ENCODE results near the gene PPT1. TPM values are rescaled to one million over a fixed set of nuclear protein-coding genes. Genes with fewer than 3 reads are reported as not detected.

Gene PPT1
- 149 and 152 TPM in 2 replicates for total RNA-seq (2014; rRNA removed; shearing (Covaris generic))
- polyA plus RNA-seq (2014; cell fraction: nucleus; rRNA removed): 126 and 141 TPM in 2 replicates

DNA sequence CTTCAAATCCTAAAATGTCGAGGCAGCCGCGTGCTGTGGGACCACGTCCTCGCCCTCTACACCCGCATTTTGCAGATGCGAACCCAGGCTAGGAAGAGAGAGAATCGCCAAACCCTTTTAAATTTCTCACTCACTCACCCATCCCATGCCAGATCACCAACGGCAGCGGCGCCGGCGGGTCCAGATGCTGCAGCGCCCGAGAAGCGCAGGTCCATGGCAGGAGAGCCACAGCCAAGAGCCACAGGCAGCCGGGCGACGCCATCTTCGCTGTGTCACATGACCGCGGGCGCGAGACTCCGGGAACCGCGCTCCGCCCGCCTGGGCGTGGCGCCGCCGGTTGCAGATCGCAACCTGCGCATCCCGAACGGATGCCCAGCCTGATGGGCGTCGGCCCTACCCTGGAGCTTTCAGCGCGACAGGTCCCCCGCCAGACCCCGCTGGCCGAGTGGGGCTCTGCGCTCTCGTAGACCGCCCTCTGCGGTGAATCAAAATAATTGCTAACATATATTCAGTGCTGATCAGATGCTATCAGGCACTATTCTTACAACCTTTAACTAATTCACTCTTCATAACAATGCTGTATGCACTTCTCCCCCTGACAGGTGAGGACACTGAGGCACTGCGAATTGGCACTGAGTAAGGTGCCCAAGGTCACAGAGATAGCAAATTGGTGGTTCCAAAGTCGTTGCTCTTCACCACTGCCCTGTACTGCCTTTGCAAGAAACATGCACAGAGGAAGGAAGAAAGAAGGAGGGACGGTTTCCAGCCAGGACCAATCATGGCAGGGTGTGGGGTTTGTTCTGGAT is at the start of gene PPT1:
Gene PPT1 (minus strand): TSS at position 276 of the 806 bp plus-strand sequence. CDS start 14 bp downstream, at position 262.
- DNase-seq (ENCODE audit: extremely low read depth, low read depth): peak; percentile 54

DNA sequence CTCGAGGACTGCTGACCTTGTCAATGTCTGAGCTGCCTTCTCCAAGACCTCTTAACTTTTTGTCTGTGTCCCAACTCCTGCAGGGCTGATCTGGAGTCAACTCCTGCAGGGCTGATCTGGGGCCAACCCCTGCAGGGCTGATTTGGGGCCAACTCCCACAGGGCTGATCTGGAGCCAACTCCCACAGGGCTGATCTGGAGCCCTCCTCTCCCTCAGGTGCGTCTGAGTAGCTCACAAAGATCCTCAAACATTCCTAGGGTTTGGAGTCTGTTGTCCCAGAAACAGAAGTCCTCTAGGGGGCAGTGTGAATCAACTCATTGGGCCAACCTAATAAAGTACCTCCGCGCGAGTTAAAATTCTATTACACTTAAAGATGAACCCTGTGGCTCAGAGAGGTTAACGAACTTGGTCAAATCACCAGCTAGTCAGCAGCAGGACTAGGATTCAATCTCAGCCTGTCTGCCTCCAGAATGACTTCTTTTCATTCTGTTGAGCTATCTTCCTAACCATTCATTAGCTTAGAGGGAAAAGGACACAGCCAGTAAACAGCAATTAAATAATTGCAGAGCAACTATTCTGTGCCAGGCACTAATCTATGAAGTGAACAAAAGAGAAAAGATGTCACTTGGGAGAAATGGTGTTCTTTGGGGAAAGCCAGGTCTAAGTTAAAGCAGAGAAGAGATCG is 47.0 kb upstream of the PPT1 start:
- peak; percentile 69 for DNase-seq (ENCODE audit: extremely low read depth, low read depth)

DNA sequence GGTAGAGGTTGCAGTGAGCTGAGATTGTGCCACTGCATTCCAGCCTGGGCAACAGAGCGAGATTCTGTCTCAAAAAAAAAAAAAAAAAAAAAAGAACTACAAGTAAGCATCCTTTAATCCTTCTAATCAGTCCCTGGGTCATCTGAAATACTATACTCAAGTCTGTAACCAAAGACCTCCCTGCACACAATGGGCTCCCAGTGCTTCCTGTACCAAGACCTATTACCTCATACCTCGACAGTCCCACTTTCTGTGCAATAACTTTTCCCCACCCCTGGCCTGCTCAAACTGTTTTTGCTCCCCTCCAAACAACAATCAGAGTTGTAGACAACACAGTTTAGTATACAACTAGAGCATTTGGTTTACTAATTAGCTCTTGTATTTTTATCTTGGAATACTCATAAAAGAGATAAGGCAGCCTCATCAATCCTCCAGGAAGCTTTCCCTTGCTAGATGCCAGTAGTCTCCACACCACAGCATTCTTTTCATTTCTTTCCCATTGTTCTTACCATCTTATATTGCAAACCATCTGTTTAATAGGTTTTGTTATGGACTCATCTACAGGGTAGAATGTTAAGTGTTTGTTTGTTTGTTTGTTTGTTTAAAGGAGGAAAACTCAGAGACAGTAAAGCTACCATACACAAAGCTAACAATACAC is 45.0 kb upstream of the PPT1 start:
- no peak for DNase-seq (ENCODE audit: extremely low read depth, low read depth)

DNA sequence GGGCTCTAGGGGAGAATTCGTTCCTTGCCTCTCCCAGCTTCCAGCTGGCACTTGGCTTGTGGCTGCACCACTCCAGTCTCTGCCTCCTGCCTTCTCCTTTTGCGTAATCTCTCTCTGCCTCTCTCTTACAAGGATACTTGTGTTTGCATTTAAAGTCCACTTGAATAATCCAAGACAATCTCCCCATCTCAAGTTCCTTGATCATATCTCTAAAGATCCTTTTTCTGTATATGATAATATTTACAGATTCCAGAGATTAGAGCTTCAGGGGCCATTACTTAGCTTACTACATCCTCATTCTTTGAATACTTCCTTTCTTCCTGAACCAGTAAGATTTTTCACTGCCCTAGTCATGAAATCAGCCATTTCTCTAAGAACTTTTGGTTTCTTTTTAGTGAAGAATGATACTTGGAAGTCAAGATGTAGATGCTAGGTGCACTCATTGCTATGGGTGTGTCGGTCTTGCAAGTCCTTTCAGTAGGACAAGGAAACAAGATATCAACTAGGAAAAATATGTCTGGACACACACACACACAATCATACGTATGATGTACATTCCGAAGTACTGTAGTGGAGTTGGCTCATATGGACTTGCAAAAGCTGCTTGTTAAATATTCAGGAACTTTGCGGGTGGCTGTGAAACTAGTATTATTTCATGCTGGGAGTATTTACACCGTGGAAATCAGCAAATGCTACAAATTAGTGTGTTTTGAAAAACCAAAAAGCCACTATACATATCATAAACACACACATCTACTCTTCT is 43.3 kb upstream of the PPT1 start:
- DNase-seq (ENCODE audit: extremely low read depth, low read depth): no peak

DNA sequence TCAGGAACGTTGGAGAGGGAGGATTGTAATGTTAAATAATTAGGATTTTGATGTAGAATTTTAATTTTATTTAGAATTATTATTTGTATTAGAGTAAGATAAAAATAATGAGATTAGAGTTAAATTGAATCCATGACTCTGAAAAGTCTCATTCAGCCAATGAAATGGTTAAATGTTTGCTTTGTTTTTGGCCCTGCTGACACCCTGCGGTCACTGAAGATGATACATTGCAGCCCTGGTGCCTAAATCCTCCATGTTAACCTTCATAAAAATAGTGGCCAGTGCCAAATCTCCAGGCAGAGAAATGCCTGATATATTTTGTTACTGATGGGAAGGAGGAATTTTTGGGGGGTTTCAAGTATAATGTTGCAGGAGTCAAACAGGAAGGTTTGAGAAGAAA is 36.8 kb upstream of the PPT1 start:
- DNase-seq (ENCODE audit: extremely low read depth, low read depth): no peak

DNA sequence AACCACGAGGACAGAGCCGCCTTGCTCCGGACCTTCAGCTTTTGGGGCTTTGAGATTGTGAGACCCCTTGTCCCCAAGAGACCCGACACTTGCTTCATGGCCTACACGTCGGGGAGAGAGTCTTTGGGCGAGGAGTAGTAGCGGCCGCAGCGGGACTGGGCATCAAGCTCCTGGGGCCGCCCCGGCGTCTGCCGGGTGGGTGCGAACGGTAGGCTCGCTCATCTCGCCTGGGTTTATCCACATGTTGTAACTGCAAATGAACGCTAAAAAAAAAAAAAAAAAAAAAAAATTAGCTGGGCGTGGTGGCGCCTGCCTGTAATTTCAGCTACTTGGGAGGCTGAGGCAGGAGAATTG is 36.2 kb upstream of the PPT1 start:
- DNase-seq (ENCODE audit: extremely low read depth, low read depth): no peak

DNA sequence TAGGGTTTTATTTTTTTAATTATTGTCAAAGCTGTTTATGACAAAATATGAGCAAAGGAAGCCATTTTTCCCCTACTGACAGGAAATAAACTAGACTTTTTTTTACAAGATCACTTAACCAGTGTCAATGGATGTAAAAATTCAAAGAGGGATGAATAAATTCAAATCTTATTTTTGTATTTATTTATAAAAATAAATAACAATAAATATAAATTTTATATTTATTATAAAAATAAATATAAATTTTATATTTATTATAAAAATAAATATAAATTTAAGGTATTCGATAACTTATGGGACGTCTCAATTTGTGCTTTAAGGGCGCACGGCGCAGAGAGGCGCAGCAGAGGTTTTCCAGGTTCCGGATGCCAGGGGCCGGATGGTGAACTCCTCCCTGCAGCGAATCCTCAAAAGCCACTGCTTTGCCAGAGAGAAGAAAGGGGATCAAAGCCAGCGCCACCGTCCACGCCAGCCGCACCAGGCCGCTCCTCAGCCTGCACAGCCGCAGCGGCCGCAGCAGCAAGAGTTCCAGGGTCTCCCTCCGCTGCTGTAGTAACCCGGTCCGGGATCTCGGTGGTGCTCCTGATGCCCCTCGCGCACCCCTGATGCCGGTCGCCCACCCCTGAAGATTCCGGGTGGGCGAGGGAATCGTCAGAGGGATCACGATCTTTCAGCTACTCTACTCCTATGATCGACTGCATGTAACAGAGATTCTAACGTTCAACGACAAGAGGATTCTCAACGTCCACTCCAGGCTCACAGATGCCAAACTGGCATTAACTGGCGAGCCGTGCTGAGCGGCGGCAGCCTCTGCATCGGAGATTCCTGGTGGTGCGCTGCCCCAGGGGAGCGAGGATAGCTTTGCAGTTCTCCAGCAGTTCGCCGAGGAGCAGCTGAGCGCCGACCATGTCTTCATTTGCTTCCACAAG is 35.6 kb upstream of the PPT1 start:
- DNase-seq (ENCODE audit: extremely low read depth, low read depth): no peak

DNA sequence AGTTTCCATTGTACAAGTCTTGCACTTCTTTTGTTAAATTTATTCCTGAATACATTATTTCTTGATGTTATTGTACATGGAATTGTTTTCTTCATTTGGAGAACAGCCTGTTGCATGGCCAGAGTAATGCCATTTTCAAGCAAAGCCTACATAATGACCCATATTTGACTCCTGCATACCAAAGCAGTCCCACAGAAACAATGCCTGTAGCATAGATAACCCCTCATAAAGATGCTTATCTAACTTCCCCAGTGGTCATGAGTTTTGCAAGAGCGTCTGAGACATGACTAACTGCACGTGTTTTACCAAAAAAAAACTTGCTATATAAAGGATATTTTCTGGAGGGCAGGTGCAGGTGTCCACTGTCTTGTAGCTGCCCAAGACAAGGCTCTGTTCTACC is 33.8 kb upstream of the PPT1 start:
- DNase-seq (ENCODE audit: extremely low read depth, low read depth): no peak

DNA sequence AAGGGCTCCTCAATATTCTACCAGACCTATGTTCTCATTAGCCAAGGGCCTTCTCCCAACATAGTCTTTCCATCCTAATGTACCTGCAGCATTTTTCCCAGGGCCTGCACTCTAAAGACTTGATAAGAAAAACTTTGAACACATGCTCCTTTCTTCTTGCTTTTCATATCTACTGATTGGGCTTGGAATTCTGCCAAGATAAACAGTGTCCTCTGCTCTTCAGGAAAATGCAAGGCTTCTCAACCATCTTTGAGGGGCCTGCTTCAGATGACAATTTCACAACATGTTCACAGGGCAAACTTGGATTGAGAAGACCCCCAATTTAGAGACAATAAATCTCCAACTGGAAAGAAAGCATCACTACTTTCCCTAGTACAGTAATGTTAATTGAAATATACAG is 25.8 kb upstream of the PPT1 start:
- DNase-seq (ENCODE audit: extremely low read depth, low read depth): no peak

DNA sequence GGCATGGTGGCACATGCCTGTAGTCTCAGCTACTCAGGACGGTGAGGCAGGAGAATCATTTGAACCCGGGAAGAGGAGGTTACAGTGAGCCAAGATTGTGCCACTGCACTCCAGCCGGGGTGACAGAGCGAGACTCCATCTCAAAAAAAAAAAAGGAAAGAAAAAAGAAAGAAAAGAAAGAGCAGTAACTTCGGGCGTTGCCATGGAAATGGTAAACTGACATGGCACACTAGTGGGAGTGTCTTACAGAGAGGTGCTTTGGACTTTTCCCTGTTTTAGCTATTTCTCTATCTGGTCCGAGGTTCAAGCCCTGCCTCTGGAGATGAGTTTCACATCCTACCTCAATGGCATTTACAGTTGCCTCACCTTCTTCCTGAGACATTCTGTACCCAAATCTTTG is 23.1 kb upstream of the PPT1 start:
- DNase-seq (ENCODE audit: extremely low read depth, low read depth): no peak

DNA sequence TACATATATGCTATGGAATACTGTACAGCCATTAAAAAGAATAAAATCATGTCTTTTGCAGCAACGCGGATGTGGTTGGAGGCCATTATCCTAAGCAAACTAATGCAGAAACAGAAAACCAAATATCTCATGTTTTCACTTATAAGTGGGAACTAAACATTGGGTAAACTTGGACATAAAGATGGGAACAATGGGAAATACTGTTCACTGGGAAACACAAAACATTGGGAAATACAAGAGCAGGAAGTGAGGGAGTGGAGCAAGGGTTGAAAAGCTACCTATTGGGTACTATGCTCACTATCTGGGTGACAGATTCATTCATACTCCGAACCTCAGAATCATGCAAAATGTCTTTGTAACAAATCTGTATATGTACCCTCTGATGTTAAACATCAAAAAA is 17.3 kb upstream of the PPT1 start:
- no peak for DNase-seq (ENCODE audit: extremely low read depth, low read depth)

DNA sequence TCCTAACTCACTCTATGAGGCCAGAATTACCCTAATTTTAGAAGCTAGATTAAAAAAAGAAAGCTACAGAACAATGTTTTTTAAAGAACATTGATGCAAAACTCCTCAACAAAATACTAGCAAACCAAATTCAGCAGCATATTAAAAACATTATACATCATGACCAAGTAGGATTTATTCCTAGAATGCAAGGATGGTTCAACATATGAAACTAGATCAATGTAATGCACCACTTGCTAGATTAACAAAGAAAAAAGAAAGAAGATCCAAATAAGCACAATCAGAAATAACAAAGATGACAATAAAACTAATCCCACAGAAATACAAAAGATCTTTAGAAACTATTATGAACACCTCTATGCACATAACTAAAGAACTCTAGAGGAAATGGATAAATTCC is 13.3 kb upstream of the PPT1 start:
- no peak for DNase-seq (ENCODE audit: extremely low read depth, low read depth)

DNA sequence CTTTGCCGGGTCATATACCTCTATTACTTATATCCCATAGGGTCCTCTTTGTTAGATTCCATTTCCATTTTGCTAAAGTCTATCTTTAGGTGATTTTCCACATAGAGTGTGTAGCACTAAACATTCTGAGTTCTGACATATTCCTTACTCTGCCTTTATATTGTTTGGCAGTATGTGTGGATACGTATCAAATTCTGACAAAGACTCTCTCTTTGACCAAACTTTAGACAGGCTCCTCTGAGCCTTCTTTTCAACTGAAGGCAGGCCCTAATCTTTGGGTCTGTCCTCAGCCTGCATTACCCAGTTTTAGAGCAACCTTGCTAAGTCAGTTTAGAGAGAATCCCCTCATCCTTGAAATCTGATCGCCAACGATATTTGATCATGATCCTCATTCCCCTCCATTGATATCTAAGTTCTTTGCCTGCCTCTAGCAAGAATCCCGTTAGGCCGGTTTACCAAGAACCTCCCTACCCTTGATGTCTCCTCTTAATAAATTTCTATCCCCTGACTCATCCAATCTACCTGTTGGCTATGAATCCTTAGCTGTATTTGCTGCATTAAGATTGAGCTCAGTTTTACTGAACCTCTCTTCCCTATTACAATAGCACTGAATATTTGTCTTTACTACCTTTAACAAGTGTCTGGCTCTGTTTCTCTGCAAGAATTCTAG is 10.4 kb upstream of the PPT1 start:
- DNase-seq (ENCODE audit: extremely low read depth, low read depth): no peak

DNA sequence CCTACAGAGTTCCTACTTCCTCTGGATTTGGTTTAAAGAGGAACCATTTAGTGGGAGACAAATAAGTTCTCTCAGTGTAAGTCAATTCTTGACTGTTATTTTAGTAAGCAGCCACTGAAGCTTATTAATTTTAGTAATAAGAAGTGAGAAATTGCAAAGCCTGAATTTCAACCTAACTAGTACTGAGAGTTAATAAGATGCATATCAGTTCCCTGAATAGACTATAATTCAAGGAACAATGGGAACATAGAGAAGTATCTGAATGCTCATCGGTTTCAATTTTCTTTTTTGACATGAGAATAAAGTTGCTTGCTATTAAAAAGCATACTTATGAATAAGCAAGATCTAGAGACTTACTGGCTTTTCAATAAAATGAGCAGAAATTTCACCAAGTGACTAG is 8.0 kb upstream of the PPT1 start:
- DNase-seq (ENCODE audit: extremely low read depth, low read depth): no peak

DNA sequence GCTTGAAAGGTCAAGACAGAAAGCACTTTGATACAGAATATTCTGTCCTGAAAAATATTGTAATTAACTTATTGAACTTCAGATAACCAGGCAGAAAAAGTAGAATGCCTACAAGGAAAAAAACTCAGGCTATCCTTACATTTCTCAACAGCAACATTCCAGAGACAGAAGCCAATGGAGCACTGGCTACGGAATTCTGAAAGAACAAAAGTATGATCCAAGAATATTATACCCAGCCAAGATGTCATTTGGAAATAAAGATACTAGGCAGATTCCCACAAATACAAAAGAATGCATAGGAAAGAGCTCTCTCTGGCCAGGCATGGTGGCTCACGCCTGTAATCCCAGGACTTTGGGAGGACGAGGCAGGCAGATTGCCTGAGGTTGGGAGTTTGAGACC is 5.8 kb upstream of the PPT1 start:
- DNase-seq (ENCODE audit: extremely low read depth, low read depth): no peak

DNA sequence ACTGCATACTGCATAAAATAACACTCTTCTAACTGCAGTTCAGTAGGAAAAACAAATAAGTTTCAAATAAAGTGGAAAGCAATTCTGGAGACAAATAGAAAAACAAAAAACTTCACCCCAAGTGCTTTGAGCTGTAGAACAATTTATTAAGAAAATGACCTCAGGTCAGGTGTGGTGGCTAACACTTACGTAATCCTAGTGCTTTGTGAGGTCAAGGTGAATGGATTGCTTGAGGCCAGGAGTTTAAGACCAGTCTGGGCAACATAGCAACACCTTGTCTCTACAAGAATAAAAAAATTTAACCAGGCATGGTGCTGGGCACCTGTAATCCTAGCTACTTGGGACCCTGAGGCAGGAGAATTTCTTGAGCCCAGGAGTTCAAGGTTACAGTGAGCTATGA is 5.0 kb upstream of the PPT1 start:
- DNase-seq (ENCODE audit: extremely low read depth, low read depth): no peak

DNA sequence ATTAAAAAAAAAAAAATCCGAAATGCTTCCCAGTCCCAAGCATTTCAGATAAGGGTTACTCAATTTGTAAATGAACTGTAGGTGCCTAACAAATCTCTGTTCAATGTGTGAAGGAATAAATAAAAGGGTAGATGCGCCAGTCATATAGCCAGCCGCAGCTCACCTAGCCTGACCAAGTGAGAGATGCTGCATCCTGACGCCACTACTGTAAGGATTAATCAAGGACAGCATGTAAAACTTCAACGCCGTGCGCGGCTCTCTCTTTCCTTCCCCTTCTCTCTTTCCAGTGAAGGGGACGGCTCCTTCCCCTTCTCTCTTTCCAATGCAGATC is 441 bp downstream of the PPT1 start:
- no peak for DNase-seq (ENCODE audit: extremely low read depth, low read depth)

DNA sequence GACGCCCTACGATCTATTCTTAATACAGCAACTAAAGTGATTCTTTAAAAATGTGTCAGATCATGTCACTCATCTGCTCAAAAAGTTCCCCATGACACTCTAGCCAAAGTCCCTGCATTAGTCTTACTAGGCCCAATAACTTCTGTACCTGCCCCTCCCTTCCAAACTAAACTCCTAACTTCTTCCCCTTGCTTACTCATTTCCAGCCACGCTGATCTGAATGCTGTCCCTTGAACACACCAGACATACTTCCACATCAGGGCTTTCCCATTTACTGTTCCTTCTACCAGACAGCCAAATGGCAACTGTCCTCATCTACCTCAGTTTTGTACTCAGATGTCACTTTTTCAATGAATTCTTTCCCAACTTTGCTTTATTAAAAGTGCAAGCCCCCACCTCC is 1.2 kb downstream of the PPT1 start:
- no peak for DNase-seq (ENCODE audit: extremely low read depth, low read depth)

DNA sequence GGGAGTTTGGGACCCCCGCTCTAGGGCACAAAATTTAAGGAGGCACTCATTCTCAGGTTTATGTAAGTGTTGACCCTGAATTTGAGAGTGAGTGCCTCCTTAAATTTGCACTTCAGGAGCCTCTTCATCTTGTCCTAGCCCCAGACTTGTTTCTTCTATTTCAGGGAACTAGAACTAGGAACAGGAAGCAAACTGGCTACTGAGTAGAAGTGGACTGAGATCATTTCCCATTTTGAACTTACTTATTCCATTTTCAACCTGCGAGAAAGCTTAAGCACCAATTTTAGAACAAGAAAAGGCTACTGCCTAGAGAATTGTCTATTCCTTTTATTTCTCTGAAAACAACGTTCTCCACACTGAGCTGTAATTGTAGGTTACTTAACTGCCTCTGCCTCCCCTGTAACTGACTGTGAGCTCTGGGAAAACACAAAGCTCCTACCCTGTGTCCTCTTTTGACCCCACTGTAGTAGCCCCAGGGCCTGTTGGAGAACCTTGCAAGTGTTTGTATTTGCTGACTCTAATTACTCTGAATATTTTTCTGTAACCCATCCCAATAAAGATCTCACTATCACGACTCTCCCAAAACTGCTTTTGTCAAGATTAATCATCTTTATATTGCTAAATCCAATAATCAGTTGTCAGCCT is 2.5 kb downstream of the PPT1 start:
- no peak for DNase-seq (ENCODE audit: extremely low read depth, low read depth)
